ENCODE data around the gene SELENON.

The SELENON gene

GRCh38 chr1:25845664-25846063 lies 45.7 kb downstream of the SELENON start:
- Mint-ChIP-seq H3K27ac (no peak overlapping the region), H3K9me3 (no peaks in the 10 kb centered on the region), H3K4me1 (ENCODE audit: low read depth in 2 of 2) (no peaks in the 10 kb centered on the region), H3K27me3 (no peaks in the 10 kb centered on the region), H3K4me3 (no peak overlapping the region), H3K36me3 (ENCODE audit: insufficient read depth) (no peaks in the 10 kb centered on the region)
- no peak for DNase-seq
- no peak for ATAC-seq (replicated peaks)

DNA sequence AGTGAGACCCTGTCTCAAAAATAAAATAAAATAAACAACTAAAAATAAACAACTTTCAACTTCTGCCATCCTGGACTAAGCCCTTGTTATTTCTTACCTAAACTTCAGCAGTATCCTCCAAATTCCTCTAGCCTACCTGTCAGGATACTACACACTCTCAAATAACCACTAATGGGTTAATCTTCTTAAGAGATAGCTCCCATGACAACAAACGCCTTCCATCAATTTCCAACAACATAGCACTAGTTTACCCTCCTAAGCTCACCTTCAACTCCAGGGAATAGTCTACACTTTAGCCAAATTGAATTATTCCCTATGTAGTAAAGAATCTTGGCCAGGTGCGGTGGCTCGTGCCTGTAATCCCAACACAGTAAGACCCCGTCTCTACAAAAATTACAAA lies 47.9 kb downstream of the SELENON start:
- Mint-ChIP-seq H3K36me3 (ENCODE audit: insufficient read depth) (no peaks in the 10 kb centered on the region), H3K27me3 (no peaks in the 10 kb centered on the region), H3K4me3 (no peak overlapping the region), H3K27ac (no peak overlapping the region), H3K4me1 (ENCODE audit: low read depth in 2 of 2) (no peaks in the 10 kb centered on the region), H3K9me3 (no peaks in the 10 kb centered on the region)
- DNase-seq: no peak
- ATAC-seq (replicated peaks): no peak

DNA sequence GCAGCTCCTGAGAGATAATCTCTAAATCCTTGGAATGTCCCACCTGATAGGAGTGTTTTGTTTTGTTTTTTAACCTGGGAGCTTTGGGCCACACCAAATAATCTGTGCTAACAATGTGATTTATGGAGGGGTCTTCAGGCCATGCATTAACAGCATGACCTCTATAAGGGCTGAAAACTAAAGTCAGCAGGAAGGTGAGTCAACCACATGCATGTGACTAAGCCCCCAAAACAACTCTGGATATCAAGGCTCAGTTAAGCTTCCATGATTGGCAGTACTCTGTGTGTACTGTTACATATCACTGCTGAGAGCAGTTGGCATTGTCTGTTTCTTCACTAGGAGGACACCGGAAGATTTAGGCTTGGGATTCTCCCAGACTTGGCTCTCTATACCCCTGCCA lies 48.5 kb downstream of the SELENON start:
- Mint-ChIP-seq H3K9me3 (no peaks in the 10 kb centered on the region), H3K36me3 (ENCODE audit: insufficient read depth) (no peaks in the 10 kb centered on the region), H3K27ac (no peak overlapping the region), H3K4me1 (ENCODE audit: low read depth in 2 of 2) (no peaks in the 10 kb centered on the region), H3K27me3 (no peaks in the 10 kb centered on the region), H3K4me3 (no peak overlapping the region)
- ATAC-seq (replicated peaks): no peak
- DNase-seq: no peak

- peaks cover 9 to 10% of the 10 kb centered on the region in 2 donors for H3K4me1 Mint-ChIP-seq (ENCODE audit: low read depth in 2 of 2)
- H3K27me3 Mint-ChIP-seq: no peaks in the 10 kb centered on the region
- H3K9me3 Mint-ChIP-seq: no peaks in the 10 kb centered on the region
- H3K36me3 Mint-ChIP-seq (ENCODE audit: insufficient read depth): peaks cover 4% of the 10 kb centered on the region
- no peak overlapping the region for H3K27ac Mint-ChIP-seq
- no peak overlapping the region for H3K4me3 Mint-ChIP-seq
- no peak for ATAC-seq (replicated peaks)
- no peak for DNase-seq
Observed at GRCh38 chr1:25854554-25854953, 54.6 kb downstream of the SELENON start.

DNA sequence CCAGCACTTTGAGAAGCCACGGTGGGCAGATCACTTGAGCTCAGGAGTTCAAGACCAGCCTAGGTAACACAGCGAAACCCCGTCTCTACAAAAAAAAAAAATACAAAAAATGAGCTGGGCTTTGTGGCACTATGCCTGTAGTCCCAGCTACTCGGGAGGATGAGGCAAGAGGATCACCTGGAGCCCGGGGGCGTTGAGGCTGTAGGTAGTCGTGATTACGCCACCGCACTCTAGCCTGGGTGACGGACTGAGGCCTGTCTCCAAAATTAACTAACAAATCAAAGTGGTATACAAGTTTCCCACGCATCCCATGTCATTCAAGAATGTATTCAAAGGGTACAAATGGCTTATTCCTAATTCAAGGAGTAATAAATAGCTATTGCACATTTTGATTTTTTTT lies 56.9 kb downstream of the SELENON start:
- H3K4me1 Mint-ChIP-seq (ENCODE audit: low read depth in 2 of 2): peaks cover 9 to 15% of the 10 kb centered on the region in 2 donors
- no peak for ATAC-seq (replicated peaks)

GRCh38 chr1:25858494-25858893 lies 58.5 kb downstream of the SELENON start:
- Mint-ChIP-seq H3K4me1 (ENCODE audit: low read depth in 2 of 2) (peaks cover 9 to 15% of the 10 kb centered on the region in 2 donors), H3K36me3 (ENCODE audit: insufficient read depth) (peaks cover 4% of the 10 kb centered on the region), H3K4me3 (peak overlapping the region; percentile 87 to 91), H3K9me3 (no peaks in the 10 kb centered on the region), H3K27ac (peak overlapping the region in 1 of 2 donors; percentile 84), H3K27me3 (no peaks in the 10 kb centered on the region)
- DNase-seq (no peak), ATAC-seq (replicated peaks) (no peak)

More for the DNA sequence above, 56.9 kb downstream of the SELENON start:
- no peak for DNase-seq
- Mint-ChIP-seq H3K27me3 (no peaks in the 10 kb centered on the region), H3K9me3 (no peaks in the 10 kb centered on the region), H3K4me3 (no peak overlapping the region), H3K36me3 (ENCODE audit: insufficient read depth) (peaks cover 4% of the 10 kb centered on the region), H3K27ac (no peak overlapping the region)

GRCh38 chr1:25858906-25859789 lies 59.2 kb downstream of the SELENON start, which contains the start of gene AUNIP:
TSS of gene AUNIP (minus strand) at chr1:25859457. CDS start at chr1:25859357, 100 bp downstream.
- Mint-ChIP-seq H3K9me3 (no peaks in the 10 kb centered on the region), H3K27ac (peak within 1 kb of the TSS; percentile 84 to 87), H3K27me3 (no peaks in the 10 kb centered on the region), H3K4me3 (peak within 1 kb of the TSS; percentile 87 to 91), H3K36me3 (ENCODE audit: insufficient read depth) (peaks cover 4% of the 10 kb centered on the region), H3K4me1 (ENCODE audit: low read depth in 2 of 2) (peaks cover 9 to 15% of the 10 kb centered on the region in 2 donors)
- DNase-seq (peak; percentile 82 to 86 (median 86)), ATAC-seq (replicated peaks) (peak; percentile 97)

DNA sequence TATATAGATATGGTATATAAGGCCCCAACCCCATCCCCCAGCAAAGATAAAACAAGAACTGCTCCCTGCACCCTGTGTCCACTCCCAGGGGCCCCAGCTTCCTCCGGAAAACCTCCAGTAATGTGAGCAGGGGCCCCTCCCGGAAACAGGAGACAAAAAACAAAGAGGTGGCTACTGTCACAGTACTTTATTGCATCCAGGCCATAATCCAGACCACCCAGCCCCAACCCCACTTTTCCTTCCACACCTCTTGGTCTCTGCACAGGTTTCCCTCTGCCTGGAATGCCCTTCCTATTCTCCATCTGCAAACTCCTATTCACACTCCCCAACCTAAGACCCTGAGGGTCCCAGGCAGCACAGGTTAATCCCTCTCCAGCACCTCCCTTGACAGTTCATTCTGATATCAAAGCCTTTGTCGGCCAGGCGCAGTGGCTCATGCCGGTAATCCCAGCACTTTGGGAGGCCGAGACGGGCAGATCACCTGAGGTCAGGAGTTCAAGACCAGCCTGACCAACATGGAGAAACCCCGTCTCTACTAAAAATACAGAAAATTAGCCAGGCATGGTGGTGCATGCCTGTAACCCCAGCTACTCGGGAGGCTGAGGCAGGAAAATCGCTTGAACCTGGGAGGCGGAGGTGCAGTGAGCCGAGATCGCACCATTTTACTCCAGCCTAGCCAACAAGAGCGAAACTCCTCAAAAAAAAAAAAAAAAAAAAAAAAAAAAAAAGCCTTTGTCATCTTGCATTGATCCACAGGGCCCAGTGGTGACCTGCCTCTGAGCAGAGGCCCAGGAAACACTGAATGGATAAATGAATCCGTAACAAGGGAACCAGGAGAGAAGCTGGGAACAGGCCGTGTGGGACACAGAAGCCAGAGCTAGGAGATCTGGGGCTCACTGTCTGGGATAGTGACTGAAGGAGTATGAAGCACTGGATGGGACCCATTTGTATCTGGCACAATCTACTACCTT lies 61.6 kb downstream of the SELENON start:
- Mint-ChIP-seq H3K36me3 (ENCODE audit: insufficient read depth) (peaks cover 7% of the 10 kb centered on the region), H3K27ac (peak overlapping the region in 1 of 2 donors; percentile 92), H3K4me1 (ENCODE audit: low read depth in 2 of 2) (peaks cover 9 to 17% of the 10 kb centered on the region in 2 donors), H3K9me3 (no peaks in the 10 kb centered on the region), H3K4me3 (no peak overlapping the region), H3K27me3 (no peaks in the 10 kb centered on the region)
- no peak for ATAC-seq (replicated peaks)
- DNase-seq: no peak

- no peaks in the 10 kb centered on the region for H3K9me3 Mint-ChIP-seq
- H3K36me3 Mint-ChIP-seq (ENCODE audit: insufficient read depth): peaks cover 7% of the 10 kb centered on the region
- H3K4me1 Mint-ChIP-seq (ENCODE audit: low read depth in 2 of 2): peaks cover 9 to 17% of the 10 kb centered on the region in 2 donors
- H3K4me3 Mint-ChIP-seq: no peak overlapping the region
- ATAC-seq (replicated peaks): no peak
- no peaks in the 10 kb centered on the region for H3K27me3 Mint-ChIP-seq
- no peak for DNase-seq
- no peak overlapping the region for H3K27ac Mint-ChIP-seq
Observed at GRCh38 chr1:25862785-25863485, 62.9 kb downstream of the SELENON start.

DNA sequence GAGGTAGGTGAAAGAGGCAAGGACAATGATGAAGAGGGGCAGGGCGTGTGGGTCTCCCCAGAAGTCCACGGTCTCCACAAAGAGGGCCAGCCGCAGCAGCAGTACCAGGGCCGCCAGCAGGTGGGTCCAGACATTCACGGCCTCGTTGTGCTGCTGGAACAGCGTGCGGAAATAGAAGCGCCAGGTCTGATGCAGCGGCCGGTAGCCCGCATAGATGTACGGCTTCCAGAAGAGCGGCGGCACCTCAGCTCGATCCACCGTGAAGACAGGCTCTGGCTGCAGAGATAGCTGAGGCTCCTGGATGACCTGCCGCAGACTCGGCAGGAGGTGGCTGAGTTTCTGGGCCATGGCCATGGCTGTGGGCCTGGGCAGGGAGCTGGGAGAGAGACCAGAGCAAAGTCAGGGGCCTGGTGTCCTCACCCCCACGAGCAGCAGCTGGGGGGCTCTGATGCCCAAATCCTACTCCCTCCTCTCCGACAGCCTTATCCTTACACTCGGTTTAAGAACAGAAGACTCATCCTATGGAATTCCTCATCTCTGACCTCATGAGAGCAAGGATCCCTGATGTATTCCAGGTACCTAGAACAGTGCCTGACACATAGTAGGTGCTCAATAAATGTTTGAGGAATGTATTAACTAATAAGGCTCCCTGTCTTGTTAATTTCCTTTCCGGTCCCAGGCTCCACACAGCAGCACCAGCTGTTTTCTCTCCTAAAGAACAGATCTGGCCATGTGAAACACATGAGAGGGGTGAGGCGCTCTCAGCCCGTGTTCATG lies 63.7 kb downstream of the SELENON start:
- ATAC-seq (replicated peaks) (no peak), DNase-seq (no peak)
- Mint-ChIP-seq H3K27me3 (no peaks in the 10 kb centered on the region), H3K4me1 (ENCODE audit: low read depth in 2 of 2) (peaks cover 5 to 15% of the 10 kb centered on the region in 2 donors), H3K4me3 (no peak overlapping the region), H3K9me3 (no peaks in the 10 kb centered on the region), H3K36me3 (ENCODE audit: insufficient read depth) (peaks cover 7% of the 10 kb centered on the region), H3K27ac (no peak overlapping the region)

GRCh38 chr1:25864434-25864833 lies 64.4 kb downstream of the SELENON start:
- no peaks in the 10 kb centered on the region for H3K27me3 Mint-ChIP-seq
- H3K27ac Mint-ChIP-seq: no peak overlapping the region
- no peak for DNase-seq
- no peak for ATAC-seq (replicated peaks)
- no peaks in the 10 kb centered on the region for H3K9me3 Mint-ChIP-seq
- H3K36me3 Mint-ChIP-seq (ENCODE audit: insufficient read depth): peaks cover 3% of the 10 kb centered on the region
- H3K4me1 Mint-ChIP-seq (ENCODE audit: low read depth in 2 of 2): peaks cover 0 to 8% of the 10 kb centered on the region in 2 donors
- H3K4me3 Mint-ChIP-seq: no peak overlapping the region

GRCh38 chr1:25866288-25866687 lies 66.3 kb downstream of the SELENON start:
- Mint-ChIP-seq H3K9me3 (no peaks in the 10 kb centered on the region), H3K4me1 (ENCODE audit: low read depth in 2 of 2) (peaks cover 0 to 6% of the 10 kb centered on the region in 2 donors), H3K27ac (no peak overlapping the region), H3K36me3 (ENCODE audit: insufficient read depth) (peaks cover 3% of the 10 kb centered on the region), H3K4me3 (no peak overlapping the region), H3K27me3 (no peaks in the 10 kb centered on the region)
- ATAC-seq (replicated peaks): no peak
- no peak for DNase-seq
